C4-2B (cell line): Measurements from ENCODE around the gene SIGLEC7.

ENCODE experiments used
- ZFX ChIP-seq: fragments of 450-650 bp; IDR thresholded peaks from 2 replicates; pipeline ENCODE4 v1.6.1; 2017
- TF ChIP-seq, protein P1 (sequence below): fragments of 450-650 bp; conservative IDR thresholded peaks from 2 replicates; pipeline ENCODE4 v1.5.1; 2017; ENCODE audit warnings: mild to moderate bottlenecking

DNA sequence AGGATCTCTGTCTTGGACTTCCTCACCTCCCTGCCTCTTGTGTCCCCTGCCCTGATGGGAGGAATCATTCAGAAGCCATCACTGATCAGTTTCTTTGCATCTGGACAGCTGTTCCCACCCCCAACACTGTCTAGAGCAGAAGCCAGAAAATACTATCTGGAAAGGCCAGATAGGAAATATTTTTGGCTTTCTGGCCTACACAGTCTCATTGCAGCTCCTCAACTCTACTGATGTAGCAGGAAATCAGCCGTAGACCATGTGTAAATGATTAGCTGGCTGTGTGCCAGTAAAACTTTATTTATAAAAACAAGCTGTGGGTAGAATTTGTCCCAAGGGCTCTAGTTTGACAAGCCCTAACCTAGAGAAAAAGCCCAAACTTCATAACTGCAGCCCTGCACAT lies 5.6 kb downstream of the SIGLEC7 start:
- TF ChIP-seq, protein P1, sequence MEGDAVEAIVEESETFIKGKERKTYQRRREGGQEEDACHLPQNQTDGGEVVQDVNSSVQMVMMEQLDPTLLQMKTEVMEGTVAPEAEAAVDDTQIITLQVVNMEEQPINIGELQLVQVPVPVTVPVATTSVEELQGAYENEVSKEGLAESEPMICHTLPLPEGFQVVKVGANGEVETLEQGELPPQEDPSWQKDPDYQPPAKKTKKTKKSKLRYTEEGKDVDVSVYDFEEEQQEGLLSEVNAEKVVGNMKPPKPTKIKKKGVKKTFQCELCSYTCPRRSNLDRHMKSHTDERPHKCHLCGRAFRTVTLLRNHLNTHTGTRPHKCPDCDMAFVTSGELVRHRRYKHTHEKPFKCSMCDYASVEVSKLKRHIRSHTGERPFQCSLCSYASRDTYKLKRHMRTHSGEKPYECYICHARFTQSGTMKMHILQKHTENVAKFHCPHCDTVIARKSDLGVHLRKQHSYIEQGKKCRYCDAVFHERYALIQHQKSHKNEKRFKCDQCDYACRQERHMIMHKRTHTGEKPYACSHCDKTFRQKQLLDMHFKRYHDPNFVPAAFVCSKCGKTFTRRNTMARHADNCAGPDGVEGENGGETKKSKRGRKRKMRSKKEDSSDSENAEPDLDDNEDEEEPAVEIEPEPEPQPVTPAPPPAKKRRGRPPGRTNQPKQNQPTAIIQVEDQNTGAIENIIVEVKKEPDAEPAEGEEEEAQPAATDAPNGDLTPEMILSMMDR: no peak
- no peak for TF ChIP-seq ZFX
